Keratinocyte (primary cell): ENCODE measurements around the gene AJAP1. TPM values are rescaled to one million over a fixed set of nuclear protein-coding genes. Genes with fewer than 3 reads are reported as not detected.

Experiments
- DNase-seq: peaks from one replicate; pipeline ENCODE4 v3.0.0-alpha.2; 2011; ENCODE audit warnings: low read depth, missing footprints, low spot score
- FAIRE-seq: peaks from 2 replicates; lab custom pipeline; 2011; peaks lifted over from hg19 to GRCh38; lab: Jason Lieb, UNC
- H2AFZ ChIP-seq: 2 replicates; pipeline ENCODE4 v1.6.0; 2012; ENCODE audit warnings: low read length, control low read depth, inconsistent platforms; ENCODE audit not compliant: control insufficient read depth
- H3K27ac ChIP-seq: 2 replicates; pipeline ENCODE4 v1.5.1; 2011; ENCODE audit warnings: low read length; ENCODE audit not compliant: control insufficient read depth, insufficient read depth
- H3K27me3 ChIP-seq: 3 replicates; pipeline ENCODE4 v1.6.0; 2011; ENCODE audit warnings: low read length; ENCODE audit not compliant: control insufficient read depth, insufficient read depth; ENCODE audit errors: extremely low read depth
- H3K36me3 ChIP-seq, 2 experiments: 2 replicates in 1 of 2; 3 replicates in 1 of 2; pipeline ENCODE4 v1.5.1; 2011; ENCODE audit warnings: low read length in 2 of 2, mild to moderate bottlenecking in 1 of 2; ENCODE audit not compliant: control insufficient read depth in 2 of 2, insufficient read depth in 2 of 2; ENCODE audit errors: extremely low read depth in 1 of 2
- H3K4me1 ChIP-seq: 3 replicates; pipeline ENCODE4 v1.5.1; 2011; ENCODE audit warnings: low read length; ENCODE audit not compliant: control insufficient read depth, insufficient read depth; ENCODE audit errors: extremely low read depth
- H3K4me2 ChIP-seq: 3 replicates; pipeline ENCODE4 v1.6.0; 2011; ENCODE audit warnings: low read depth, low read length; ENCODE audit not compliant: control insufficient read depth, insufficient read depth; ENCODE audit errors: extremely low read depth
- H3K4me3 ChIP-seq, 3 experiments: fragments of 200-600 bp in 1 of 3; sonication (generic) in 1 of 3; 2 replicates in 2 of 3; 3 replicates in 1 of 3; pipeline ENCODE4 v1.5.1; 2011 to 2016; ENCODE audit warnings: low read length in 3 of 3, mild to moderate bottlenecking in 3 of 3, control low read depth in 2 of 3, inconsistent platforms in 1 of 3, low read depth in 1 of 3, mixed read lengths in 1 of 3, mixed run types in 1 of 3, moderate library complexity in 1 of 3; ENCODE audit not compliant: control insufficient read depth in 2 of 3, insufficient read depth in 2 of 3; ENCODE audit errors: extremely low read depth in 1 of 3
- H3K79me2 ChIP-seq: 2 replicates; pipeline ENCODE4 v1.6.0; 2012; ENCODE audit warnings: low read length; ENCODE audit not compliant: control insufficient read depth, insufficient read depth
- H3K9ac ChIP-seq: 3 replicates; pipeline ENCODE4 v1.6.0; 2011; ENCODE audit warnings: low read length; ENCODE audit not compliant: control insufficient read depth, insufficient read depth; ENCODE audit errors: extremely low read depth
- H3K9me1 ChIP-seq: 3 replicates; pipeline ENCODE4 v1.6.0; 2011; ENCODE audit warnings: low read length; ENCODE audit not compliant: control insufficient read depth, insufficient read depth; ENCODE audit errors: extremely low read depth
- H3K9me3 ChIP-seq: 2 replicates; pipeline ENCODE4 v1.5.1; 2012; ENCODE audit warnings: low read depth, low read length; ENCODE audit not compliant: control insufficient read depth
- H4K20me1 ChIP-seq: 3 replicates; pipeline ENCODE4 v1.6.0; 2011; ENCODE audit warnings: low read length; ENCODE audit not compliant: control insufficient read depth, insufficient read depth; ENCODE audit errors: extremely low read depth
- EZH2 ChIP-seq: IDR thresholded peaks from one replicate; pipeline ENCODE4 v1.6.1; 2012; ENCODE audit warnings: inconsistent platforms, mild to moderate bottlenecking, low read length, moderate library complexity
- dilution Hi-C: fragments of 300-500 bp; cut with MboI; formaldehyde crosslinking; loops from one replicate; pipeline ENCODE4 v1.7.0; 2020; ENCODE audit warnings: low sequenced_read_pairs; ENCODE audit not compliant: extremely low pct_ligation_motif_present
- polyA plus RNA-seq, 5 experiments: library from polyadenylated mRNA; depleted of rRNA in 3 of 5; stranded (reverse) in 3 of 5; stranded (forward) in 1 of 5; unstranded in 1 of 5; fragments of >200 nt; gene quantifications; 1 replicate in 1 of 5; 2 replicates in 3 of 5; 3 replicates in 1 of 5; pipeline versions ENCODE4 v1.2.1 to v1.2.3, GENCODE V29; 2011 to 2012; ENCODE audit warnings: missing spikeins in 2 of 5, low read depth in 1 of 5, low replicate concordance in 1 of 5
- TF ChIP-seq, protein P1 (sequence below), 3 experiments: IDR thresholded peaks in 1 of 3; conservative IDR thresholded peaks in 1 of 3; optimal IDR thresholded peaks in 1 of 3; 2 replicates in 2 of 3; 3 replicates in 1 of 3; pipeline versions ENCODE3 to v1.5.1; 2011; ENCODE audit warnings: low read length in 3 of 3, mild to moderate bottlenecking in 3 of 3, moderate library complexity in 2 of 3, control low read depth in 1 of 3, inconsistent platforms in 1 of 3; ENCODE audit not compliant: insufficient read depth in 2 of 3; ENCODE audit errors: extremely low read depth in 1 of 3

Gene AJAP1
- polyA plus RNA-seq, 1 donor (not counting 4 experiments of a cell fraction or from before 2014, with no cell fraction given): 2.2 TPM

DNA sequence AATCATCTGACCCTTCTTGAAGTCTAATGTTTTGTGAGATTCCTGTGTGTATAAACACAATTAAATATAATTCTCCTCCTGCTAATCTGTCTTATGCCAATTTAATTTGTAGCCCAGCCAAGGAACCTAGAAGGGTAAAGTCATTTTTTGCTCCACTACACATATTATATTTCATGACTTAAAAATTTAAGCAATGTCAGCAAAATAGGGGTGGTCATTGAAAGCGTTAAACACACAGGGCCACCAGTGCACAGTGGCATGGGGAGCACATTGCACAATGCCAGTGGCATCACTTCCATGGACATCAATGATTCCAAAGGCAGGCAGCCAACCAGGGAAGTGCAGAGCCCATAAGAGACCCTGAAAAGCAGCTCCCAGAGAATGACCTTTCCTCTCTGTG lies 166.1 kb downstream of the AJAP1 start:
- Histone ChIP-seq H3K4me1 (no peaks in the 10 kb centered on the region), H3K27me3 (no peaks in the 10 kb centered on the region), H3K4me2 (no peak overlapping the region), H3K9me3 (no peaks in the 10 kb centered on the region), H3K4me3 (no peak overlapping the region), H3K36me3 (no peaks in the 10 kb centered on the region), H3K27ac (no peak overlapping the region), H2AFZ (no peak overlapping the region), H3K9ac (no peak overlapping the region), H3K9me1 (no peaks in the 10 kb centered on the region), H3K79me2 (no peaks in the 10 kb centered on the region), H4K20me1 (no peaks in the 10 kb centered on the region)
- DNase-seq (no peak), FAIRE-seq (no peak)
- TF ChIP-seq, protein P1, sequence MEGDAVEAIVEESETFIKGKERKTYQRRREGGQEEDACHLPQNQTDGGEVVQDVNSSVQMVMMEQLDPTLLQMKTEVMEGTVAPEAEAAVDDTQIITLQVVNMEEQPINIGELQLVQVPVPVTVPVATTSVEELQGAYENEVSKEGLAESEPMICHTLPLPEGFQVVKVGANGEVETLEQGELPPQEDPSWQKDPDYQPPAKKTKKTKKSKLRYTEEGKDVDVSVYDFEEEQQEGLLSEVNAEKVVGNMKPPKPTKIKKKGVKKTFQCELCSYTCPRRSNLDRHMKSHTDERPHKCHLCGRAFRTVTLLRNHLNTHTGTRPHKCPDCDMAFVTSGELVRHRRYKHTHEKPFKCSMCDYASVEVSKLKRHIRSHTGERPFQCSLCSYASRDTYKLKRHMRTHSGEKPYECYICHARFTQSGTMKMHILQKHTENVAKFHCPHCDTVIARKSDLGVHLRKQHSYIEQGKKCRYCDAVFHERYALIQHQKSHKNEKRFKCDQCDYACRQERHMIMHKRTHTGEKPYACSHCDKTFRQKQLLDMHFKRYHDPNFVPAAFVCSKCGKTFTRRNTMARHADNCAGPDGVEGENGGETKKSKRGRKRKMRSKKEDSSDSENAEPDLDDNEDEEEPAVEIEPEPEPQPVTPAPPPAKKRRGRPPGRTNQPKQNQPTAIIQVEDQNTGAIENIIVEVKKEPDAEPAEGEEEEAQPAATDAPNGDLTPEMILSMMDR (optimal IDR thresholded peaks at IDR 0.05 in 1 of 3, IDR thresholded peaks at IDR 0.05 in 1 of 3, conservative IDR thresholded peaks at IDR 0.05 in 1 of 3; ENCODE audit: extremely low read depth in 1 of 3, insufficient read depth in 2 of 3, low read length in 3 of 3): no peak
- no peak for TF ChIP-seq EZH2
- dilution Hi-C loops: no loop called here

DNA sequence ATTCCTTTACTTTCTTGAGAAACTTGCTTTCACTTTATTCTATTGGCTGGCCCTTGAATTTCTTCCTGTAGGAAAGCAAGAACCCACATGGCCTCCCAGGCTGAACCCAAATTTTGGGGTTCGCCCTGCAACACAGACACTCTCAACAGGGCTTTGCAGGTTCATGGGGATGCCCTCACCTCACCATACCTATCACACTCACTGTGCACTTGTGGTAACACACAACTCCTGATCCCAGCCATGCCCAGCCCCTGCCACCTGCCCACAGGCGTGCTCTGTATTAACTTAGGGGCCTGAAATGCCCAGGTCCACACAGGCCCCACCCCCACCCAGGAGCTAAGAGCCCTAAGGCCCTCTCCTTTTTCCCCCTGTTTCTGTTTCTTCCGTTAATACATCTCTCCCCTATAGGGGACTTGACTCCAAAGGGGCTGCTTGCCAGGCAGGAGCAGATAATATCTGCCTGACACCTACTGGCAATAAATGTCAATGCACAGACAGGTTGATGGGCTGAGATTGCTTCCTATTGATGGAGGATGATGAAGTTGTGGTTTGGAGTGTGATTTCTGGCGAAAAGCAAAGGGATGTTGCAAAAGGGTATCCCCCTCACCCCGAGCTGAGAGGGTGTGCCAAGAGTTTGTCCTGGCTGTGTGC lies 171.5 kb downstream of the AJAP1 start:
- Histone ChIP-seq H3K4me3 (no peak overlapping the region), H3K79me2 (no peaks in the 10 kb centered on the region), H3K4me1 (peaks cover 2% of the 10 kb centered on the region), H3K9me1 (no peaks in the 10 kb centered on the region), H3K9me3 (no peaks in the 10 kb centered on the region), H4K20me1 (no peaks in the 10 kb centered on the region), H3K27me3 (no peaks in the 10 kb centered on the region), H2AFZ (no peak overlapping the region), H3K27ac (no peak overlapping the region), H3K36me3 (no peaks in the 10 kb centered on the region), H3K4me2 (no peak overlapping the region), H3K9ac (no peak overlapping the region)
- DNase-seq: no peak
- dilution Hi-C loops: no loop called here
- TF ChIP-seq EZH2: no peak
- TF ChIP-seq, protein P1 (optimal IDR thresholded peaks at IDR 0.05 in 1 of 3, IDR thresholded peaks at IDR 0.05 in 1 of 3, conservative IDR thresholded peaks at IDR 0.05 in 1 of 3; ENCODE audit: extremely low read depth in 1 of 3, insufficient read depth in 2 of 3, low read length in 3 of 3): peak; percentile 58 to 84 (median 69)
- peak; percentile 61 for FAIRE-seq
